Testis (tissue), 2 donors: ENCODE measurements around the gene MGAT5.

Experiments
- CTCF ChIP-seq, 3 experiments: fragments of 450-650 bp in 2 of 3; fragments of 200-600 bp in 1 of 3; sonication (generic) in 1 of 3; IDR thresholded peaks; one replicate each; pipeline ENCODE4 v1.5.1; 2016 to 2019; ENCODE audit warnings: antibody characterized with exemption in 3 of 3, mild to moderate bottlenecking in 2 of 3, moderate library complexity in 1 of 3
- POLR2A ChIP-seq: fragments of 450-650 bp; IDR thresholded peaks from one replicate; pipeline ENCODE4 v1.6.1; 2017; ENCODE audit warnings: antibody characterized with exemption, mild to moderate bottlenecking, moderate library complexity

- no peak for TF ChIP-seq CTCF (IDR thresholded peaks at IDR 0.05)
- TF ChIP-seq POLR2A, result no peak
These were observed 181.6 kb downstream of the MGAT5 start for GRCh38 chr2:134435505-134435904.
